GM12874 (cell line): ENCODE measurements around the gene TTC31.

Experiments
- CTCF ChIP-seq: IDR thresholded peaks from 2 replicates; pipeline ENCODE4 v1.5.1; 2011; ENCODE audit warnings: low read depth, mild to moderate bottlenecking, control low read depth, low read length, moderate library complexity; ENCODE audit not compliant: insufficient read depth

Gene TTC31

GRCh38 chr2:74511104-74511989, 28.5 kb downstream of the TTC31 start:
- TF ChIP-seq CTCF: no peak

- no peak for TF ChIP-seq CTCF
These were observed 30.1 kb downstream of the TTC31 start for GRCh38 chr2:74512744-74513604.

- TF ChIP-seq CTCF: no peak
These were observed 30.9 kb downstream of the TTC31 start for GRCh38 chr2:74513605-74514367.

- no peak for TF ChIP-seq CTCF
These were observed 31.7 kb downstream of the TTC31 start, which contains the start of gene TLX2 for GRCh38 chr2:74514368-74515270. Gene TLX2, plus strand, starts transcription at chr2:74514450. Its CDS starts 357 bp downstream, at chr2:74514807.

GRCh38 chr2:74515271-74515980, 32.5 kb downstream of the TTC31 start:
- TF ChIP-seq CTCF: no peak

- no peak for TF ChIP-seq CTCF
These were observed 33.2 kb downstream of the TTC31 start for GRCh38 chr2:74515981-74516633.
